SK-N-SH (cell line): ENCODE results near the gene NUP160. TPM values are rescaled to one million over a fixed set of nuclear protein-coding genes. Genes with fewer than 3 reads are reported as not detected.
"Not testable (repeated sequence)": the region's sequence is repeated elsewhere in the genome, so short reads cannot be mapped to it uniquely, and the experiment has no call there.

Source experiments
- CTCF ChIA-PET: fragments of 300-600, 350-600 bp; formaldehyde crosslinking; extraction: SDS; loops from one replicate; lab custom pipeline; 2021; lab: Yijun Ruan, JAX
- POLR2A ChIA-PET: fragments of 350-600 bp; sonication (Branson Sonifier 250); formaldehyde crosslinking; extraction: SDS; loops from one replicate; lab custom pipeline; 2020; ENCODE audit warnings: antibody characterized with exemption, inconsistent platforms; lab: Yijun Ruan, JAX
- DNase-seq: peaks from one replicate; pipeline ENCODE4 v3.0.0; 2012
- H2AFZ ChIP-seq: fragments of 200-600 bp; sonication (generic); 2 replicates; pipeline ENCODE4 v1.8.1; 2016; ENCODE audit warnings: antibody characterized with exemption, mild to moderate bottlenecking, low read depth
- H3F3A ChIP-seq: fragments of 200-600 bp; sonication (generic); replicated peaks from 2 replicates; pipeline ENCODE3; 2016; ENCODE audit warnings: antibody characterized with exemption, mild to moderate bottlenecking; ENCODE audit not compliant: insufficient read depth
- H3K27ac ChIP-seq, 2 experiments: fragments of 200-500 bp in 1 of 2; fragments of 200-600 bp in 1 of 2; sonication (Bioruptor generic) in 1 of 2; sonication (generic), shearing (Covaris generic) in 1 of 2; 2 replicates each; pipeline versions ENCODE4 v1.5.1 to v1.6.1; 2014 to 2016; ENCODE audit warnings: low read depth in 2 of 2, inconsistent platforms in 1 of 2, low read length in 1 of 2, mild to moderate bottlenecking in 1 of 2, mixed read lengths in 1 of 2
- H3K27me3 ChIP-seq: fragments of 200-600 bp; sonication (generic), shearing (Covaris generic); 2 replicates; pipeline ENCODE4 v1.6.1; 2016; ENCODE audit warnings: mixed run types; ENCODE audit not compliant: insufficient read depth
- H3K36me3 ChIP-seq, 2 experiments: fragments of 200-500 bp in 1 of 2; fragments of 200-600 bp in 1 of 2; sonication (Bioruptor generic) in 1 of 2; sonication (generic) in 1 of 2; replicated peaks in 1 of 2; 2 replicates each; pipeline versions ENCODE3 to v1.5.1; 2014 to 2016; ENCODE audit warnings: low read length in 1 of 2, mild to moderate bottlenecking in 1 of 2; ENCODE audit not compliant: insufficient read depth in 2 of 2, control insufficient read depth in 1 of 2
- H3K4me1 ChIP-seq, 2 experiments: fragments of 200-500 bp in 1 of 2; fragments of 200-600 bp in 1 of 2; sonication (Bioruptor generic) in 1 of 2; sonication (generic), shearing (Covaris generic) in 1 of 2; 2 replicates each; pipeline versions ENCODE4 v1.5.1 to v1.6.1; 2014 to 2016; ENCODE audit warnings: low read depth in 1 of 2, low read length in 1 of 2, mixed run types in 1 of 2; ENCODE audit not compliant: insufficient read depth in 2 of 2, control insufficient read depth in 1 of 2
- H3K4me2 ChIP-seq: fragments of 200-600 bp; sonication (generic), shearing (Covaris generic); 2 replicates; pipeline ENCODE4 v1.6.1; 2017; ENCODE audit warnings: mixed run types
- H3K4me3 ChIP-seq, 2 experiments: fragments of 200-500 bp in 1 of 2; fragments of 200-600 bp in 1 of 2; sonication (Bioruptor generic) in 1 of 2; sonication (generic), shearing (Covaris generic) in 1 of 2; 2 replicates each; pipeline versions ENCODE4 v1.5.1 to v1.8.1; 2014 to 2016; ENCODE audit warnings: low read depth in 2 of 2, inconsistent platforms in 1 of 2, low read length in 1 of 2, mild to moderate bottlenecking in 1 of 2, mixed read lengths in 1 of 2, moderate library complexity in 1 of 2
- H3K79me2 ChIP-seq: fragments of 200-600 bp; sonication (generic); 2 replicates; pipeline ENCODE4 v1.8.1; 2017; ENCODE audit warnings: mild to moderate bottlenecking; ENCODE audit not compliant: insufficient read depth
- H3K9ac ChIP-seq: fragments of 200-600 bp; sonication (generic); 2 replicates; pipeline ENCODE4 v1.6.1; 2017; ENCODE audit warnings: mixed run types
- H3K9me2 ChIP-seq: fragments of 200-600 bp; sonication (generic); 2 replicates; pipeline ENCODE4 v1.6.1; 2017; ENCODE audit warnings: mixed run types
- H3K9me3 ChIP-seq: fragments of 200-600 bp; sonication (generic); 2 replicates; pipeline ENCODE4 v1.6.1; 2017; ENCODE audit warnings: mixed run types, mild to moderate bottlenecking, moderate library complexity
- H4K20me1 ChIP-seq: fragments of 200-600 bp; sonication (generic); 2 replicates; pipeline ENCODE4 v1.6.1; 2017; ENCODE audit warnings: mild to moderate bottlenecking, mixed run types; ENCODE audit not compliant: insufficient read depth
- CHD2 ChIP-seq: fragments of 150-350 bp; IDR thresholded peaks from 2 replicates; pipeline ENCODE4 v1.6.1; 2018; ENCODE audit warnings: low read length; ENCODE audit not compliant: partially characterized antibody
- ELF1 ChIP-seq: IDR thresholded peaks from 2 replicates; pipeline ENCODE4 v1.4.0; 2012
- EP300 ChIP-seq, 2 experiments: IDR thresholded peaks; 2 replicates each; pipeline versions ENCODE4 v1.4.0 to v1.6.1; 2012; ENCODE audit warnings: borderline replicate concordance in 1 of 2, low read depth in 1 of 2, low read length in 1 of 2
- EZH2phosphoT487 ChIP-seq: fragments of 200-600 bp; sonication (generic); IDR thresholded peaks from 2 replicates; pipeline ENCODE4 v1.6.1; 2017; ENCODE audit warnings: low read depth, mixed run types, mild to moderate bottlenecking, antibody characterized with exemption, moderate library complexity, borderline replicate concordance
- FOSL2 ChIP-seq: IDR thresholded peaks from 2 replicates; pipeline ENCODE4 v1.4.0; 2012; ENCODE audit warnings: low read depth, mild to moderate bottlenecking, moderate library complexity, borderline replicate concordance
- FOXJ3 ChIP-seq: sonication (generic); formaldehyde crosslinking; IDR thresholded peaks from 2 replicates; pipeline ENCODE4 v1.5.1; 2020; ENCODE audit warnings: mild to moderate bottlenecking, missing genetic modification reagents
- FOXM1 ChIP-seq: IDR thresholded peaks from 2 replicates; pipeline ENCODE4 v1.4.0; 2012; ENCODE audit warnings: low read depth, mild to moderate bottlenecking
- GABPA ChIP-seq: IDR thresholded peaks from 2 replicates; pipeline ENCODE4 v1.4.0; 2012; ENCODE audit warnings: low read depth, mild to moderate bottlenecking
- GATA2 ChIP-seq: sonication (generic); formaldehyde crosslinking; IDR thresholded peaks from 2 replicates; pipeline ENCODE4 v1.5.0; 2020; ENCODE audit warnings: mild to moderate bottlenecking, missing genetic modification reagents
- IRF3 ChIP-seq: fragments of 150-350 bp; IDR thresholded peaks from 2 replicates; pipeline ENCODE4 v1.6.1; 2016; ENCODE audit warnings: mild to moderate bottlenecking, low read depth, low read length
- JUND ChIP-seq: IDR thresholded peaks from 2 replicates; pipeline ENCODE4 v1.4.0; 2012
- MAX ChIP-seq: IDR thresholded peaks from 2 replicates; pipeline ENCODE4 v1.4.0; 2012; ENCODE audit warnings: low read depth
- MEF2A ChIP-seq: IDR thresholded peaks from 2 replicates; pipeline ENCODE4 v1.4.0; 2012; ENCODE audit warnings: low read depth, borderline replicate concordance
- MXI1 ChIP-seq: IDR thresholded peaks from 2 replicates; pipeline ENCODE4 v1.6.1; 2012; ENCODE audit warnings: mild to moderate bottlenecking, low read depth, low read length, improper control_type of control experiment
- NFIC ChIP-seq: IDR thresholded peaks from 2 replicates; pipeline ENCODE4 v1.4.0; 2012; ENCODE audit warnings: borderline replicate concordance
- NRF1 ChIP-seq: IDR thresholded peaks from 2 replicates; pipeline ENCODE4 v1.6.1; 2012; ENCODE audit warnings: low read depth, mild to moderate bottlenecking, low read length
- PBX3 ChIP-seq: IDR thresholded peaks from 2 replicates; pipeline ENCODE4; 2012
- POLR2AphosphoS5 ChIP-seq: IDR thresholded peaks from 2 replicates; pipeline ENCODE4 v1.6.1; 2012; ENCODE audit warnings: low read depth, low read length
- RAD21 ChIP-seq: IDR thresholded peaks from 2 replicates; pipeline ENCODE4 v1.6.1; 2012; ENCODE audit warnings: mild to moderate bottlenecking, low read length
- RCOR1 ChIP-seq: fragments of 150-350 bp; IDR thresholded peaks from 2 replicates; pipeline ENCODE4 v1.6.1; 2017; ENCODE audit warnings: antibody characterized with exemption, low read length
- RXRA ChIP-seq: IDR thresholded peaks from 2 replicates; pipeline ENCODE4 v1.4.0; 2012; ENCODE audit warnings: low read depth, mild to moderate bottlenecking, borderline replicate concordance
- SIN3A ChIP-seq: IDR thresholded peaks from 2 replicates; pipeline ENCODE4 v1.6.1; 2012; ENCODE audit warnings: low read depth, mild to moderate bottlenecking, low read length, moderate library complexity, borderline replicate concordance
- SMC3 ChIP-seq: IDR thresholded peaks from 2 replicates; pipeline ENCODE4 v1.6.1; 2012; ENCODE audit warnings: low read depth, low read length, improper control_type of control experiment
- TAF1 ChIP-seq: IDR thresholded peaks from 2 replicates; pipeline ENCODE4 v1.6.1; 2012; ENCODE audit warnings: low read depth, mild to moderate bottlenecking, low read length, moderate library complexity, borderline replicate concordance
- TCF12 ChIP-seq: IDR thresholded peaks from 2 replicates; pipeline ENCODE4 v1.4.0; 2012
- TEAD4 ChIP-seq: IDR thresholded peaks from 2 replicates; pipeline ENCODE4 v1.4.0; 2012; ENCODE audit warnings: mild to moderate bottlenecking, borderline replicate concordance; ENCODE audit not compliant: insufficient read depth
- USF2 ChIP-seq: fragments of 150-350 bp; IDR thresholded peaks from 2 replicates; pipeline ENCODE4 v1.6.1; 2017; ENCODE audit warnings: antibody characterized with exemption, low read length, low read depth, borderline replicate concordance
- YY1 ChIP-seq: IDR thresholded peaks from 2 replicates; pipeline ENCODE4 v1.4.0; 2012; ENCODE audit warnings: low read depth, mild to moderate bottlenecking
- ZBTB33 ChIP-seq: IDR thresholded peaks from 2 replicates; pipeline ENCODE4 v1.4.0; 2012; ENCODE audit warnings: low read depth, borderline replicate concordance
- WGBS: methylation state at CpG from one replicate; pipeline ENCODE4 v1.1.6; 2017; ENCODE audit warnings: low lambda C conversion rate; 5-methylcytosine and 5-hydroxymethylcytosine counted together
- polyA plus RNA-seq, 3 experiments: library from polyadenylated mRNA; depleted of rRNA; stranded (reverse); fragments of >200 nt; gene quantifications; 2 replicates each; pipeline ENCODE4 v1.2.3, GENCODE V29; 2012

NUP160 gene
- polyA plus RNA-seq, 1 of the 3 experiments (the other 2 are of a cell fraction), result 19.3 TPM

GRCh38 chr11:47886096-47886495 is 37.9 kb upstream of the NUP160 start:
- H3K9me3 ChIP-seq, result no peaks in the 10 kb centered on the region
- H3K4me3 ChIP-seq, result peak overlapping the region in 1 of 2 experiments; percentile 5; a peak in 1 of 4 replicates
- H2AFZ ChIP-seq, result peak overlapping the region; percentile 76
- H3K4me2 ChIP-seq, result peak overlapping the region; percentile 38; the same call in 1 of the 2 replicates
- no peaks in the 10 kb centered on the region for H3K9me2 ChIP-seq
- peak overlapping the region; percentile 25; the same call in 1 of the 2 replicates for H3K9ac ChIP-seq
- H3K27me3 ChIP-seq, result no peaks in the 10 kb centered on the region
- peaks cover 0 to 18% of the 10 kb centered on the region in 2 experiments; a peak in 2 of 4 replicates for H3K4me1 ChIP-seq
- POLR2A ChIA-PET, result no interaction called here
- H3K36me3 ChIP-seq, result no peaks in the 10 kb centered on the region
- no peaks in the 10 kb centered on the region for H3K79me2 ChIP-seq
- CTCF ChIA-PET, result no interaction called here
- 26% methylated on average over 6 of the region's 6 CpGs for WGBS
- no peaks in the 10 kb centered on the region for H4K20me1 ChIP-seq
- no peak for TF ChIP-seq TAF1
- TF ChIP-seq RXRA, result no peak
- no peak for TF ChIP-seq SMC3
- TF ChIP-seq GATA2, result no peak
- TF ChIP-seq GABPA, result peak; percentile 11; the same call in 1 of the 2 replicates
- TF ChIP-seq FOXM1, result no peak
- peak; percentile 64 for TF ChIP-seq JUND
- peak; percentile 49 for TF ChIP-seq PBX3
- TF ChIP-seq SIN3A, result no peak; the same call in 1 of the 2 replicates
- TF ChIP-seq ZBTB33, result no peak
- TF ChIP-seq FOXJ3 (CRISPR knock-in tag), result no peak
- no peak for TF ChIP-seq CHD2
- TF ChIP-seq MEF2A, result no peak
- TF ChIP-seq EP300 (IDR thresholded peaks at IDR 0.05; ENCODE audit: borderline replicate concordance in 1 of 2, low read depth in 1 of 2, low read length in 1 of 2), result peak; percentile 18 to 36; a peak in 1 of 4 replicates
- peak; percentile 70 for TF ChIP-seq TCF12
- no peak for TF ChIP-seq NRF1
- no peak for TF ChIP-seq EZH2phosphoT487
- peak; percentile 41; the same call in 1 of the 2 replicates for TF ChIP-seq MAX
- TF ChIP-seq RCOR1, result no peak
- TF ChIP-seq IRF3, result no peak
- no peak for TF ChIP-seq USF2
- peak; percentile 55; the same call in 1 of the 2 replicates for TF ChIP-seq ELF1
- peak; percentile 64; the same call in 1 of the 2 replicates for TF ChIP-seq FOSL2
- TF ChIP-seq RAD21, result no peak
- TF ChIP-seq NFIC, result peak; percentile 84
- TF ChIP-seq POLR2AphosphoS5, result peak; percentile 44; the same call in 1 of the 2 replicates
- TF ChIP-seq YY1, result no peak
- peak; percentile 44; the same call in 1 of the 2 replicates for TF ChIP-seq TEAD4
- TF ChIP-seq MXI1, result no peak
- peaks cover 13% of the 10 kb centered on the region for H3F3A ChIP-seq
- no peak for DNase-seq
- H3K27ac ChIP-seq, result peak overlapping the region; percentile 78 to 85; a peak in 3 of 4 replicates

GRCh38 chr11:47882437-47882836 is 34.3 kb upstream of the NUP160 start:
- H3K9me3 ChIP-seq, H3K9me2 ChIP-seq, DNase-seq, H3K27me3 ChIP-seq, H3K36me3 ChIP-seq, H4K20me1 ChIP-seq, POLR2A ChIA-PET, H3K79me2 ChIP-seq, H3K4me3 ChIP-seq, H3K4me2 ChIP-seq, H2AFZ ChIP-seq, H3K9ac ChIP-seq, CTCF ChIA-PET, H3K27ac ChIP-seq: not testable (repeated sequence)
- Histone ChIP-seq H3K4me1 (peaks cover 0 to 11% of the 10 kb centered on the region in 2 experiments; a peak in 2 of 4 replicates), H3F3A (peaks cover 13% of the 10 kb centered on the region)
- WGBS, result 94% methylated on average over 13 of the region's 13 CpGs
